Fibroblast of the aortic adventitia (primary cell): ENCODE results near the gene ATP8B1. TPM values are rescaled to one million over a fixed set of nuclear protein-coding genes. Genes with fewer than 3 reads are reported as not detected.

Experiments used
- DNase-seq: peaks from one replicate; pipeline ENCODE4 v3.0.0-alpha.2; 2010; ENCODE audit warnings: low read depth
- H3K4me3 ChIP-seq: 2 replicates; pipeline ENCODE4 v1.5.1; 2011; ENCODE audit warnings: low read depth, mild to moderate bottlenecking, control low read depth, low read length, moderate library complexity
- total RNA-seq: library from RNA; depleted of rRNA; stranded (reverse); fragments of >200 nt; gene quantifications from 2 replicates; pipeline ENCODE4 v1.2.3, GENCODE V29; 2012; ENCODE audit warnings: low replicate concordance
- TF ChIP-seq, protein P1 (sequence below): IDR thresholded peaks from 2 replicates; pipeline ENCODE4 v1.5.1; 2011; ENCODE audit warnings: mild to moderate bottlenecking, low read length, control low read depth, inconsistent platforms; ENCODE audit not compliant: insufficient read depth

The ATP8B1 gene
- total RNA-seq, 1 donor: 80.4 TPM

DNA sequence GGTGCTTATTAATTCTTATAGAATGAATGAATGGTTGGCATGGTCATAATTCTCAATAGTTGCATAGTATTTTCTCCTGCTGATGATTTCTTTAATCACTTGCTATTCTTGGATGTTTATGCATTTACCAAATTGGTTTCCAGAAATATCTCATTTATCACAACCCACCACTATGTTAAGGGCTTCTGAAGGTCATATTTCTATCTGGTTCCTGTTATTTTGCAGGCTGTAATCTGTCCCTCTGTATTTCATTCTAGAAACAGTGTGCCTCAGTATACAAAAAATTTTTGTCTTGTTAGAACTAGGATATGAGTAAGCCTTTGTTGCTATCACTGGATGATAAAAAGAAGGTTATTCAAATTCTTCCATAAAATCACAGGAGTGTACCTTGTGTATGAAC lies 6.1 kb upstream of the ATP8B1 start:
- peak; percentile 42 for DNase-seq
- no peak overlapping the region for H3K4me3 ChIP-seq
- TF ChIP-seq, protein P1, sequence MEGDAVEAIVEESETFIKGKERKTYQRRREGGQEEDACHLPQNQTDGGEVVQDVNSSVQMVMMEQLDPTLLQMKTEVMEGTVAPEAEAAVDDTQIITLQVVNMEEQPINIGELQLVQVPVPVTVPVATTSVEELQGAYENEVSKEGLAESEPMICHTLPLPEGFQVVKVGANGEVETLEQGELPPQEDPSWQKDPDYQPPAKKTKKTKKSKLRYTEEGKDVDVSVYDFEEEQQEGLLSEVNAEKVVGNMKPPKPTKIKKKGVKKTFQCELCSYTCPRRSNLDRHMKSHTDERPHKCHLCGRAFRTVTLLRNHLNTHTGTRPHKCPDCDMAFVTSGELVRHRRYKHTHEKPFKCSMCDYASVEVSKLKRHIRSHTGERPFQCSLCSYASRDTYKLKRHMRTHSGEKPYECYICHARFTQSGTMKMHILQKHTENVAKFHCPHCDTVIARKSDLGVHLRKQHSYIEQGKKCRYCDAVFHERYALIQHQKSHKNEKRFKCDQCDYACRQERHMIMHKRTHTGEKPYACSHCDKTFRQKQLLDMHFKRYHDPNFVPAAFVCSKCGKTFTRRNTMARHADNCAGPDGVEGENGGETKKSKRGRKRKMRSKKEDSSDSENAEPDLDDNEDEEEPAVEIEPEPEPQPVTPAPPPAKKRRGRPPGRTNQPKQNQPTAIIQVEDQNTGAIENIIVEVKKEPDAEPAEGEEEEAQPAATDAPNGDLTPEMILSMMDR: no peak

DNA sequence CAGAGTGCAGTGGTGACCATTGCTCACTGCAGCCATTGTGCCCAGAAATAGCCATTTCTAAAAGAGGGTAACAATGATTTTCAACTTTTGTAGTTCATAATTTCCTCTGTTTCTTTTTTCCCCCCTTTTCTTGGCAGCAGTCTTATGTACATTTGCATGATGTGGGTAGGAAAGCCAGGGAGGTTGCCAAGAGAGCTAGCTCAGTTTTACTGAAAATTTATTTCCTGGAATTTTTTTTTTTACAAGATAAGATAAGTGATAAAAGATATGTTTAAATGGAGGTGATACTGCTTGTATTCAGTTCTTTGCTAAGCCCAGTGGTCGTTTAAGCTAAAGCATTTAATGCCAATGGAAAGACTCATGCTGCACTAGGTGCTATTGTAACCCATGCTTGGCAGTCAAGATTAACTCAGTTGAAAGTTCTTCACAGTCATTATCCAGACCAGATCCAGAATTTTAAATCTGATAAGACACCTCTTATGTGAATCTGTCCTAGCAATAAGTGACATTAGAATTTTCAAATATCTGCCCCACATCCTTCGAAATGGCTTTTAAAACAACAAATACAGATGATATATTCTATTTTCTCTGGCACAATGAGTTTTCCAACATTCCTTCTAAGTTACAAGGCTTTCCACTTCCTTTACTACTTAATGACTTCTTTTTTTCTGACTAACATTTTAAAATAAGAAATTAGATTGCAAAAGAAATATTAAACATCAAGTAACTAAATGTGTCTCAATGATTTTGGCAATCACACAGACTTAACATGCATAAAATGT lies 4.4 kb upstream of the ATP8B1 start:
- TF ChIP-seq, protein P1: no peak
- DNase-seq: peak; percentile 90
- no peak overlapping the region for H3K4me3 ChIP-seq

DNA sequence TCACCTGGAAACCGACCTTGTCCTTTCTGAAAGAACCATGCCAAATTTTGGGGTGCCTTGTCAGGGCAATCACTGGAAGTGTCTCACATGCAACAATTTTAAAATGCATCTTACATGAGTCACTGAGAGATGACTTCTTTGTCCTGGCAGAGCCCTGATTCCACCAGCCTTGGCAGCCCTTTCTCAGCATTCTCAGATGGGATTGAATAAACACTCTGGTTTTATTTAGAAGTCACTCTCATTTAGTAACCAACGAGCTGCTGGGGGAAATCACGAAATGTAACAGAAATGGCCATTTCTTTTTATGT lies 3.8 kb upstream of the ATP8B1 start:
- peak overlapping the region; percentile 11 for H3K4me3 ChIP-seq
- peak; percentile 88 for DNase-seq
- TF ChIP-seq, protein P1: no peak

DNA sequence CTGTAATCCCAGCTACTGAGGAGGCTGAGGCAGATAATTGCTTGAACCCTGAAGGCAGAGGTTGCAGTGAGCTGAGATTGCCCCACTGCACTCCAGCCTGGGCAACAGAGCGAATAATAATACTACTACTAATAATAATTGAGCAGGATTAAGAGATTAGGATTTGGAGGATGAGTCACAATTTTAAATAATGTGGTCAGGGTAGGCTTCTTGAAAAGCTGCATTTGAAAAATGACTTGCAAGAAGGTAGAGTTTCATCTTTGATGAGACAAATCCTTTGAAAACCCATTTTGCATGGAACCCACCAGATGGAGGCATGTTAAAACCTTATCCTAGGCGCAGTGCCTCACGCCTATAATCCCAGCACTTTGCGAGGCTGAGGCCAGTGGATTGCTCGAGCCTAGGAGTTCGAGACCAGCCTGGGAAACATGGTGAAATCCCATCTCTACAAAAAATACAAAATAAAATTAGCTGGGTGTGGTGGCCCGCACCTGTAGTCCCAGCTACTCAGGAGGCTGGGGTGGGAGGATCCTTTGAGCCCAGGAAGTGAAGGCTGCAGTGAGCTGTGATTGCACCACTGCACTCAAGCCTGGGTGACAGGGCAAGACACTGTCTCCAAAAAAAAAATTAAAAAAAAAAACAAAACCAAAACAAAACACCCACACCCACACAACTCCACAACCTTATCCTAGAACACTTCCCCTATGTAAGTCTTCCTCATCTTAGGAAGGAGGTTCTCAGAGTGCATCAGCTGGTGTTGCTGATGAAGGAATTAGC lies 3.3 kb upstream of the ATP8B1 start:
- TF ChIP-seq, protein P1: no peak
- H3K4me3 ChIP-seq: peak overlapping the region; percentile 11
- DNase-seq: no peak

DNA sequence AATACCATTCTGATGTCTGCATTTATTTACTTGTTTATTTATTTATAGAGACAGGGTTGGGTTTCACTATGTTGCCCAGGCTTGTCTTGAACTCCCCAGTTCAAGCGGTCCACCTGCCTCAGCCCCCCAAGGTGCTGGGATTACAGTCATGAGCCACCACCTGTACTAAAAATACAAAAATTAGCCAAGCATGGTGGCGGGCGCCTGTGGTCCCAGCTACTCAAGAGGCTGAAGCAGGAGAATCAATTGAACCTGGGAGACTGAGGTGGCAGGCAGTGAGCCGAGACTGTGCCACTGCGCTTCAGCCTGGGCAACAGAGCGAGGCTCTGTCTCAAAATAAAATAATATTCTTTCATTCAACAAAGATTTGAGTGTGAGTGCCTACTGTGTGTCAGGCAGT lies 2.0 kb upstream of the ATP8B1 start:
- DNase-seq: no peak
- no peak overlapping the region for H3K4me3 ChIP-seq
- TF ChIP-seq, protein P1: no peak

DNA sequence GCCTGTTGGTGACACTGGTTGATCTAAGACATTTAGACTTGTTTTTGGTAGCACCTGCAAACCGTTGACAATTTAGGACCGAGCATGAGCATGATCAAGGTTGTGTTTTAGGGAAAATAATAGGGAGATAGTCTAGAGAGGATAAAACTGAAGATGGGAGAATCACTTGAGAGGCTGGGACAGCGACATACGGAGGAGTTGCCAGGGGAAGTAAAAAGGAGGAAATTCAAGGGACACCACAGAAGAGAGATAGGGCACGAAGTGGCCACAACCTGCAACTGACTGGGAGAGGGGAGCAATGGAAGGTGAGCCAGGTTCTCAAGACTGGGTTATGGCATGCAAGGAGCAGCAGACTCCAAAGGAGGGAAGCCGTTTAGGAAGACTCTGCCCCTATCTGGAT lies 1.4 kb upstream of the ATP8B1 start:
- TF ChIP-seq, protein P1: no peak
- DNase-seq: no peak
- no peak overlapping the region for H3K4me3 ChIP-seq
